H9 (cell line): Measurements from ENCODE around the gene SUFU. TPM values are rescaled to one million over a fixed set of nuclear protein-coding genes. Genes with fewer than 3 reads are reported as not detected.

Experiments used
- DNase-seq: peaks from one replicate; pipeline ENCODE4 v3.0.0-alpha.2; 2017
- H2AFZ ChIP-seq: one replicate; pipeline ENCODE4 v1.6.1; 2013; ENCODE audit warnings: mild to moderate bottlenecking, low read length, control low read depth, moderate library complexity
- H2AK5ac ChIP-seq: 2 replicates; pipeline ENCODE4 v1.6.1; 2013; ENCODE audit warnings: low read length, control low read depth, mixed read lengths; ENCODE audit not compliant: insufficient read length
- H2BK120ac ChIP-seq: one replicate; pipeline ENCODE4 v1.6.1; 2013; ENCODE audit warnings: low read depth, mild to moderate bottlenecking, low read length, control low read depth, inconsistent platforms; ENCODE audit not compliant: poor library complexity, severe bottlenecking
- H2BK12ac ChIP-seq: 2 replicates; pipeline ENCODE4 v1.6.1; 2013; ENCODE audit warnings: low read length, control low read depth, mixed read lengths, low read depth; ENCODE audit not compliant: insufficient read length
- H2BK15ac ChIP-seq: 2 replicates; pipeline ENCODE4 v1.6.1; 2013; ENCODE audit warnings: low read depth, low read length, control low read depth
- H2BK20ac ChIP-seq: one replicate; pipeline ENCODE4 v1.6.1; 2013; ENCODE audit warnings: low read depth, mild to moderate bottlenecking, low read length, control low read depth, inconsistent platforms; ENCODE audit not compliant: poor library complexity, severe bottlenecking
- H2BK5ac ChIP-seq: 2 replicates; pipeline ENCODE4 v1.6.1; 2013; ENCODE audit warnings: low read length, control low read depth, mixed read lengths; ENCODE audit not compliant: insufficient read length
- H3K14ac ChIP-seq: 2 replicates; pipeline ENCODE4 v1.6.1; 2013; ENCODE audit warnings: low read length, control low read depth; ENCODE audit not compliant: insufficient read depth
- H3K18ac ChIP-seq: 2 replicates; pipeline ENCODE4 v1.6.1; 2013; ENCODE audit warnings: low read depth, mild to moderate bottlenecking, mixed read lengths, low read length, control low read depth; ENCODE audit not compliant: insufficient read length
- H3K23ac ChIP-seq: 2 replicates; pipeline ENCODE4 v1.6.1; 2013; ENCODE audit warnings: low read length, control low read depth, mixed read lengths, low read depth; ENCODE audit not compliant: insufficient read length
- H3K23me2 ChIP-seq: 2 replicates; pipeline ENCODE4 v1.6.1; 2013; ENCODE audit warnings: low read depth, mild to moderate bottlenecking, mixed read lengths, low read length, control low read depth; ENCODE audit not compliant: insufficient read length, poor library complexity, severe bottlenecking
- H3K27ac ChIP-seq: 2 replicates; pipeline ENCODE4 v1.5.1; 2013; ENCODE audit warnings: low read length, control low read depth, mixed read lengths, low read depth; ENCODE audit not compliant: insufficient read length
- H3K27me3 ChIP-seq: 2 replicates; pipeline ENCODE4 v1.6.1; 2013; ENCODE audit warnings: low read length, control low read depth, inconsistent platforms; ENCODE audit not compliant: insufficient read depth
- H3K4ac ChIP-seq: 2 replicates; pipeline ENCODE4 v1.6.1; 2013; ENCODE audit warnings: low read depth, mild to moderate bottlenecking, control low read depth, inconsistent platforms, low read length, moderate library complexity
- H3K4me1 ChIP-seq: 2 replicates; pipeline ENCODE4 v1.6.1; 2013; ENCODE audit warnings: low read length, control low read depth, inconsistent platforms; ENCODE audit not compliant: insufficient read depth
- H3K4me2 ChIP-seq: 2 replicates; pipeline ENCODE4 v1.6.1; 2013; ENCODE audit warnings: low read length, control low read depth, mixed read lengths; ENCODE audit not compliant: insufficient read length, insufficient read depth
- H3K56ac ChIP-seq: 2 replicates; pipeline ENCODE4 v1.6.1; 2013; ENCODE audit warnings: low read depth, mild to moderate bottlenecking, mixed read lengths, low read length, control low read depth; ENCODE audit not compliant: insufficient read length
- H3K79me1 ChIP-seq: 2 replicates; pipeline ENCODE4 v1.6.1; 2013; ENCODE audit warnings: low read depth, mild to moderate bottlenecking, moderate library complexity, low read length, control low read depth, inconsistent platforms; ENCODE audit not compliant: insufficient read depth, poor library complexity, severe bottlenecking
- H3K79me2 ChIP-seq: 2 replicates; pipeline ENCODE4 v1.6.1; 2013; ENCODE audit warnings: low read length, control low read depth, inconsistent platforms; ENCODE audit not compliant: insufficient read depth
- H3K9ac ChIP-seq: 2 replicates; pipeline ENCODE4 v1.6.1; 2013; ENCODE audit warnings: low read length, control low read depth, mixed read lengths; ENCODE audit not compliant: insufficient read length; ENCODE audit errors: extremely low read depth
- H3K9me3 ChIP-seq: one replicate; pipeline ENCODE4 v1.6.1; 2013; ENCODE audit warnings: low read depth, low read length, inconsistent platforms; ENCODE audit not compliant: control insufficient read depth
- H3T11ph ChIP-seq: one replicate; pipeline ENCODE4 v1.6.1; 2013; ENCODE audit warnings: mild to moderate bottlenecking, low read length, control low read depth, inconsistent platforms
- H4K20me1 ChIP-seq: one replicate; pipeline ENCODE4 v1.6.1; 2013; ENCODE audit not compliant: control insufficient read depth, insufficient read length, insufficient read depth
- H4K5ac ChIP-seq: 2 replicates; pipeline ENCODE4 v1.6.1; 2013; ENCODE audit warnings: low read depth, mild to moderate bottlenecking, mixed read lengths, low read length, control low read depth; ENCODE audit not compliant: insufficient read length
- H4K8ac ChIP-seq: replicated peaks from 2 replicates; pipeline ENCODE4 v1.6.1; 2013; ENCODE audit warnings: low read length, control low read depth, mixed read lengths, low read depth; ENCODE audit not compliant: insufficient read length
- H4K91ac ChIP-seq: 2 replicates; pipeline ENCODE4 v1.6.1; 2013; ENCODE audit warnings: low read depth, mild to moderate bottlenecking, moderate library complexity, mixed read lengths, low read length, control low read depth; ENCODE audit not compliant: insufficient read length
- H3K27ac Mint-ChIP-seq, 3 experiments: 2 replicates in 2 of 3; 3 replicates in 1 of 3; pipeline ENCODE4 v1.8.0; 2020 to 2021; ENCODE audit warnings: mixed read lengths in 3 of 3, mild to moderate bottlenecking in 1 of 3, moderate library complexity in 1 of 3
- H3K27me3 Mint-ChIP-seq: 2 replicates; pipeline ENCODE4 v1.8.0; 2021; ENCODE audit warnings: low read depth, mild to moderate bottlenecking, moderate library complexity, mixed read lengths
- H3K36me3 Mint-ChIP-seq, 3 experiments: 2 replicates in 2 of 3; 3 replicates in 1 of 3; pipeline ENCODE4 v1.8.0; 2020 to 2021; ENCODE audit warnings: low read depth in 3 of 3, mixed read lengths in 3 of 3; ENCODE audit not compliant: insufficient read depth in 1 of 3
- H3K4me1 Mint-ChIP-seq, 2 experiments: 2 replicates each; pipeline ENCODE4 v1.8.0; 2020; ENCODE audit warnings: mixed read lengths in 2 of 2
- H3K4me3 Mint-ChIP-seq, 2 experiments: 2 replicates in 1 of 2; 3 replicates in 1 of 2; pipeline ENCODE4 v1.8.0; 2020 to 2021; ENCODE audit warnings: mild to moderate bottlenecking in 2 of 2, mixed read lengths in 2 of 2, moderate library complexity in 1 of 2
- H3K9me3 Mint-ChIP-seq, 2 experiments: 2 replicates in 1 of 2; 3 replicates in 1 of 2; pipeline ENCODE4 v1.8.0; 2020; ENCODE audit warnings: mild to moderate bottlenecking in 2 of 2, mixed read lengths in 2 of 2, moderate library complexity in 1 of 2
- CTCF ChIP-seq: fragments of 200-600 bp; sonication (generic); conservative IDR thresholded peaks from 3 replicates; pipeline ENCODE4 v1.8.0; 2021; ENCODE audit warnings: antibody characterized with exemption, mild to moderate bottlenecking
- WGBS: extraction: QIAGEN DNeasy Blood & Tissue Kit; methylation state at CpG from one replicate; pipeline ENCODE4 v1.1.7; 2013; ENCODE audit warnings: missing lambda C conversion rate, low lambda C conversion rate, mixed read lengths; ENCODE audit not compliant: insufficient read length; ENCODE audit errors: extremely low coverage; 5-methylcytosine and 5-hydroxymethylcytosine counted together
- total RNA-seq: library from RNA; stranded (reverse); gene quantifications from 2 replicates; pipeline ENCODE4 v1.2.1, GENCODE V29; 2021

SUFU gene
- total RNA-seq, 1 experiment from 2014 or later, result 9.5 TPM

GRCh38 chr10:102484021-102484420, 19.8 kb upstream of the SUFU start:
- Mint-ChIP-seq H3K9me3 (no peaks in the 10 kb centered on the region; a peak in 1 of 5 replicates), H3K27ac (no peak overlapping the region), H3K27me3 (no peaks in the 10 kb centered on the region), H3K4me3 (no peak overlapping the region), H3K4me1 (0 out of 4 replicates have a peak, but pooled peaks cover 2% of the 10 kb centered on the region in 2 experiments), H3K36me3 (peaks cover 39 to 92% (median 92%) of the 10 kb centered on the region in 3 experiments)
- no peak overlapping the region for H3K4me2 ChIP-seq
- H4K91ac ChIP-seq, result no peak overlapping the region
- H3K27me3 ChIP-seq, result no peaks in the 10 kb centered on the region
- H3K18ac ChIP-seq, result no peak overlapping the region
- H2AFZ ChIP-seq, result no peak overlapping the region
- H3K79me1 ChIP-seq, result no peaks in the 10 kb centered on the region
- H4K8ac ChIP-seq, result no peak overlapping the region
- H2BK12ac ChIP-seq, result no peak overlapping the region
- H3K4me1 ChIP-seq, result no peaks in the 10 kb centered on the region
- H2BK20ac ChIP-seq, result no peak overlapping the region
- no peak overlapping the region for H2AK5ac ChIP-seq
- WGBS, result no CpG with 5 or more reads among the region's 13 CpGs
- no peak overlapping the region for H3K27ac ChIP-seq
- H3K14ac ChIP-seq, result no peak overlapping the region
- no peak overlapping the region for H2BK120ac ChIP-seq
- no peaks in the 10 kb centered on the region for H3K9me3 ChIP-seq
- H4K20me1 ChIP-seq, result no peaks in the 10 kb centered on the region
- no peak for TF ChIP-seq CTCF
- H3K79me2 ChIP-seq, result no peaks in the 10 kb centered on the region
- no peak overlapping the region for H3K4ac ChIP-seq
- H3K23me2 ChIP-seq, result no peaks in the 10 kb centered on the region
- no peak overlapping the region for H2BK5ac ChIP-seq
- H3K56ac ChIP-seq, result no peak overlapping the region
- no peak for DNase-seq
- H4K5ac ChIP-seq, result no peak overlapping the region
- no peak overlapping the region for H3K9ac ChIP-seq
- H2BK15ac ChIP-seq, result no peak overlapping the region
- no peak overlapping the region for H3K23ac ChIP-seq
- no peak overlapping the region for H3T11ph ChIP-seq
